Urothelium cell line (cell line): ENCODE results near the gene HERPUD2.
"Not testable (repeated sequence)": the region's sequence is repeated elsewhere in the genome, so short reads cannot be mapped to it uniquely, and the experiment has no call there.

Source experiments
- DNase-seq: peaks from one replicate; pipeline ENCODE4 v3.0.0; 2011; ENCODE audit warnings: low spot score, mixed read lengths
- FAIRE-seq: peaks from 2 replicates; lab custom pipeline; 2011; peaks lifted over from hg19 to GRCh38; lab: Jason Lieb, UNC

HERPUD2 gene

DNA sequence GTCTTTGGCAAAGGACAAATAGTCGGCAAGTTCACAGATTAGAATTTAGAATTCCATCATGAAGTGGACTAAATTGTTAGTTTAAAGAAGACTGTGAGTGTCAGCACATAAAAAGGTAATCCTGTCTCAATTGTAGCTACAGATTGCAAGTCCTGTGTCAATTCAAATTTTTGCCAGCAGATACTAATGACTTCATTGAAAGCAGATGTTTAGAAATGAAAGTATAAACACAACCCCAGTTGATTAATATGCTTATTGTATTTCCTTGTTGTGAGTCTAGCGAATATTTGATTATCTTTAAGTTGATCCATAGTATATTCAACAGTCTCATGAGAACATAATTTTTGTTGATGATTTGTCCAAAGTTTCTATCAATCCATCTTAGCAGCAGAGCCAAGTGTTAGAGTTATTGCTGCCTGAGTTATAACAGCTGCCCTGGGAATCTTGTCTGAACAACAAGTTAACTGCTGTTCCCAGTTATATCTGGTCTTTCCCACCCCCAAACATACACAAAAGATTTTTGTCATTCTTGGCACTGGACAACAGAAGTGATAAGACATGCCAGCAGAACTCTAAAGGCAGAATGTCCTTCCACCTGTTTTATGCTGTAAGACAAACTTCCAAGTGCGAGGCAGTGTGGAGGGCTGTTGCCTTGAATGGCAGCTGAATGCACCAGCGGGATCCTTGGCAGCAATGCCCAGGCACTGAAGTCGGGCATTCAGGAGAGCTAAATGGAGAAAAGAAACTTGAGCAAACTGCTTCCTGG, 21.3 kb upstream of the HERPUD2 start:
- peak; percentile 79 for FAIRE-seq

DNA sequence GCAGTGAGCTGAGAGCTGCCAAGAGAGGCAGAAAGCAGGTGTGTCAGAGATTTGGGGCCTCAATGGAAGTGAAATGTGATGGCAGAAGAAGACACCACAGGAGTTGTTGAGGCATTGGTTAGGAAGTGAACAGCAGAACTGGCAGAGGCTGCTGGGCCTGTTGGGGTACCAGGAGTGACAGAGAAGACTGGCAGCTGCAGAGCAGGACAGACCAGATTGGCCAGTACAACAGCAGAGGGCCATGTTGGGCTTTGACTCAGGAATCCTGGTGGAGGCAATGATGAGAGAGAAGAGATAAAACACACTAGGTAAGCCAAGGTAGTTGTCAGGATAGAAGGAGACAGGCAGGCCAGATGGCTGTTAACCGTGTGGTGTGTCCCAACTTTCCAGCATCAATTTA, 19.9 kb upstream of the HERPUD2 start:
- peak; percentile 32 for FAIRE-seq
- no peak for DNase-seq

More for the DNA sequence above, 21.3 kb upstream of the HERPUD2 start:
- no peak for DNase-seq

DNA sequence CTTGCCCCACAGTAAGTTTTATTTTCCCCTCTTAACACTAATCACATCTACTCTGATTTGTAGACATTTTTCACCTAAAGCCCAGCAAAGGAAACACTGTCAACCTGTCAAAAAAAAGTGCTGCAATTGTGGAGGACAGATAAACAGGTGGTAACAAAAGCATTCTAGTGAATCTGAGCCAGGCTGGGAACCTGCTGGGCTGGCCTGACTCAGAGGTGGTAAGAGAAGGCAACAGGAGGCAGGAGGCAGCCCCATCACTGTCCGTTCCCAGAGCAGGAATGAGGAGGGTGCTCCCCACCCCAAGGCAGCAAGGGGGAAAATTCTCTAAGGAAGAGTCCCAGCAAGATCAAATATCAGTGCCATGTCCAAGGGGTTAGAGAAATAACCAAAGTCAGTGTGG, 19.5 kb upstream of the HERPUD2 start:
- peak; percentile 71 for FAIRE-seq
- no peak for DNase-seq

DNA sequence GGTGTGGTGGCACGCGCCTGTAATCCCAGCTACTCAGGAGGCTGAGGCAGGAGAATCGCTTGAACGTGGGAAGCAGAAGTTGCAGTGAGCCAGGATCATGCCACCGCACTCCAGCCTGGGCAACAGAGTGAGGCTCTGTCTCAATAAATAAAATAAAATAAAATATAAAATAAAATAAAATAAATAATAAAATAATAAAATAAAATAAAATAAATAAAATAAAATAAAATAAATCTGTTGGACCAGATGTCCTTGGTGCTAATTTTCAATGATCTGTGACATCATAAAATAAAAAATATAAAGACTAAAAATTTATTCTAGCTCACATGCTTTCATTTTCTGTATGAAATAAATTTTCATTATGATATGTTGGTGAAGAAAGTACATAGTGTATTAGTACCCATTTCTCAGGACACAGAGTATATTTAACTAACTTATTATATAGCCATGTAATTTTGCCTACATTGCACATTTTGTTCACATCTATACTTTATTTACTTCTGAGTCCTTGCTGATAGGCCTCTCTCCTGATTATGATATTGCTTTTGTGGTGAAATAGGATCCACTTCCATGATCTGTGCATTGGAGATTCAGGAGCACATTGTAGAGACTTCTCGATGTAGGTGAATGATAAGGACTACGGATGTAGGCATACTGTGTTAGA, 17.8 kb upstream of the HERPUD2 start:
- no peak for FAIRE-seq
- DNase-seq, result no peak

DNA sequence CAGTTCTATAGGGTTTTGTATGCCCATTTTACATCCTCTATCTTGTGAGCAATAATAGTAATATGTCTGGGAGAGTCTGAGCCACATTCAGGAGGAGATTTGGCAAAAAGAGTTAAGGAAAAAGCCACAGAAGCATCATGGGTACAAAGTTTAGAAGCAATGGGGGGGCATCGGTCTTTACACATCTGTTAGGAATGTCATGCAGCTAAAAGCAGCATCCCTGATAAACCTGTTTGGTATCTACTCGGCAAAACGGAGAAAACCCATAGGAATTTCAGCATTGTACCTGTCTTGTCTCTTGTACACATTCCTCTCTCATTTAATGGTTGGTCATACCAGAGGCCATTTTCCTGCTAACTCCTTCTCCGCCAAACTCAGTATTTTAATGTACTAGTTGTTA, 12.5 kb upstream of the HERPUD2 start:
- DNase-seq (peak; percentile 42), FAIRE-seq (no peak)

DNA sequence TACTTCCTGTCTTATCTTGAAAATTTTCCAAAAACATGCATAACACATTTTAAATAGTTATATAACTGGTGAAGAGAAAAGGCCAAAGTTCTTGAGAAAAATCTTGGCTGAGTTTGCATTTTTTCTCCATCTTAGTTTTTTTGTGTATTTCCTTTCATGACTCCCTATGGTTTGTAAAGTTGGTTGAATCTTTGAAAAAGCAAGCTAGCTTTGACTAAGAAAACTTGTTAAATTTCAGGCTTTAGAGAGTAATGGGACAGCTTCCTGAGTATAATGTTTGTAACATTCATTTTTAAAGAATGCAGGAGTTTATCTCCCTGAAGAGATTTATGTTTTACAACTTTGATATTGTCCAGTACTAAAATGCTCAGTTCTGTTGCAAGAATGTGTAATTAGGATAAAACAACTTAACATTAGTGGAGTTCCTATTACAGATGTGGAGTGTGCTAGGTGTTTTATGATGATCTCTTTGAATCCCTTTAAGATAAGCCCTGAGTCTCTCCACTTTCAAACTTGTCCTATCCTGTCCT, 11.1 kb upstream of the HERPUD2 start:
- no peak for FAIRE-seq

DNA sequence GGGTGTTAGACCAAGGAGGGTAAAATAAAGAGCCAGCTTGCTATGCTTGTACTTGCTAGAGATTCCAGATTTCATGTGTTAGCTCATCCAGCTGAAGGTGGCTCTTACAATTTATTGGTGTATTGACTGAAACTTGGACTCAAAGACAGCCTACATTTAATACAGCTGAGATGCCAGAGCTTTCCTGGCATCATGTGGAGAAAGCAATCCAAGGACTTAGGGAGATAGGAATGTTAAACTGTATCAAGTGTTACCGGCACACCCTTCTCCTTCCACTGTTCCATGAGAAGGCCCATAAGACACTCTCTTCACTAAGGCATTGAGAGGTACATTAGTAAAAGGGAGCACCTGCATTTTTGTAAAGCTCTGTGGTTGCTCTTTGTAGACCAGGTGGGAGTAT, 9.3 kb upstream of the HERPUD2 start:
- DNase-seq (no peak), FAIRE-seq (no peak)

More for the DNA sequence above, 11.1 kb upstream of the HERPUD2 start:
- DNase-seq, result no peak

DNA sequence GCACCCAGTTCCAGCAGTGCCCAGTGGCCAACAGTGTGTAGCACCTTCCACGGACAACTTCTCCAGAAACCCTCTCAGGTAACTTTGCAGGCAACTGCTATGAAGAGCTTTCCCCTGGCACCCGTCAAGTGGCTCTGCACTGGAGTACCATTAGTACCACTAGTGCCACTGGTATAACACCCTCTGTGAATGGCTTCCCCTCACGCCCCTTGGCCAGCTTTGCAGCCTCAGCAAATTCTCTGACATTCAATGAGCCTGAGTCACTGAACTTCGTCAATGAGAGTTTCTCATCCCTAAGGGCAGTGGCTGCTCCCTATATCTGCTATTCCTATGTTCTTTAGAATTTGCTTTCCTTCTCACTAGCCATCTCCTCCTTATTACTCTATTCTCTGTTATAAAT, 7.6 kb upstream of the HERPUD2 start:
- no peak for FAIRE-seq
- no peak for DNase-seq

DNA sequence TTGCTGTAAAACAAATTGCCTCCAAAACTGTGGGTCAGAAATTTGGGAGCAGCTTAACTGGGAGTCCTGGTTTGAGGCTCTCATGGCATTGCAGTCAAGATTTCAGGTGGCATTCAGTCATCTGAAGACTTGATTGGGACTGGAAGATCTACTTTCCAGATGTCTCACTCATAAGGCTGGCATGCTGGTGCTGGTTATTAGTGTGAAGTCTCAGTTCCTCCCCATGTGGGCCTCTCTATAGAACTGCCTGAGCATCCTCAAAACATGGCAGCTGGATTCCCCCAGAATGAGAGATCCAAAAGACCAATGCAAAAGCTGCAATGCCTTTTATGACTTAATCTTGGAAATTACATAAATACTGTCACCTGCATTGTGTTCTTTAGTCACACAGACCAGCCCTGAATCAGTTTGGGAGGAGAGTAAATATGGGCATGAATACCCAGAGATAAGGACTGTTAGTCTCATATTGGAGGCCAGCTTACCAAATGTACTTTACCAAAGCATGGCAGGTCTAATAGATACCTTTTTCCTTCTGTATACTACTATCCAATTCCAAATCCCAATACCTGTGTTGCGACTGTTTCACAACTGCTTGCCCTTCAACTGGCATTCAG, 6.5 kb upstream of the HERPUD2 start:
- DNase-seq, result no peak
- FAIRE-seq, result no peak

DNA sequence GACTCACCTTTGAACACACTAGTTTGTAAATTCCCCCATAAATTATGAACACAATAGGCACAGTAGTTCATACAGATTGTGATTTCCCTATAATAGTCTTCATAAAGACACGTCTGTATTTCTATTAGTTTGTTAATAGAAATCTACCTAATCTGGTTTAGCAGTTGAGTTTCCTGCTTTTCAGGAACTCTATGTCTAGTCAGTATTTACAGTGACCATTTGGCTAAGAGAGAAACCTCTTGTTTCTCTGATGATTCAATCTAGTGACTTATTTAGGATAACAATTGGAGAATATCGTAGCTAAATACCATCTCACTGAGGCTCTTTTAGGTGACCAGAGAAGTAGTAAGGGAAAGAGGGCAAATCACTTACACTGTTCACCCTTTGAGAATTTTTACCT, 5.9 kb upstream of the HERPUD2 start:
- DNase-seq (no peak), FAIRE-seq (no peak)

DNA sequence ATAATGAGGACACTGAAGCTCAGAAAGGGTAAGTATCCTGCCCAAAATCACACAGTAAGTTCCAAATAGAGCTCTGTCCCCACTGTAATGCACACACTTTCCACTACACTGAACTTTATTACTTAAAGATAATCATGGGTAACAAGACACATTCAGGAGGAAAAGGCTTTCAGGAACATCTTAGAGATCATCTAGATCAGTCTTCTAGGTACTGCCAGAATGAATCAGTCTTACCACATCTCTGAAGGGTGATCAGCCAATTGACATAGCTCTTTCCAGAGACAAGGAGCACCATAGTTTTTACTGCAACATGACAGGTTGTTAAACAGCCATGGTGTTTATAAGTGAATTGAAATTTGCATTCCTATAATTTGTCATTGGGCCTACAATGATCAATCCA, 5.4 kb upstream of the HERPUD2 start:
- DNase-seq (no peak), FAIRE-seq (no peak)

DNA sequence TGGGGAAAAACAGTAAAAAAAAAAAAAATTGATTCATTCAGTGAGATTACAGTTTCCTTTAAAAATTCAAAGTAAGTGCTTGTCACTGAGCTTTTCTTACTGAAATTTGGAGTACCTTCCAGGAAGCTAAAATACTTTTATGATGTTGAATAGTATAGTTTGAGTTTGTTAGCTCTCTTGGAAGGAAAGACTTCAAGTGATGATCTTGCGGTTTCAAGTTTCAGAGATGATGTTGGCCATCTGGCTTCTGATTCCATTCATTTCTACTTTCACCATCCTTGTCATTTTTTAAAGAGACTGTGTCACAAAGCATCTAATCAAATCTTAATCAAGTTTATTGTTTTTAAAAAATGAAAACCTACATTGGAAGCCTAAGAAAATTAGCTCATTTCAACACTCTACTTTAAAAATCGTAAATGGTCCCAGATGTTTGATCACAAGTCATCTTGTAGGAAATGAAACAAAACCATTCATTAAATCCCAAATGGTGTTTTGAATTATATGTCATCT, 4.9 kb upstream of the HERPUD2 start:
- FAIRE-seq (no peak), DNase-seq (no peak)

DNA sequence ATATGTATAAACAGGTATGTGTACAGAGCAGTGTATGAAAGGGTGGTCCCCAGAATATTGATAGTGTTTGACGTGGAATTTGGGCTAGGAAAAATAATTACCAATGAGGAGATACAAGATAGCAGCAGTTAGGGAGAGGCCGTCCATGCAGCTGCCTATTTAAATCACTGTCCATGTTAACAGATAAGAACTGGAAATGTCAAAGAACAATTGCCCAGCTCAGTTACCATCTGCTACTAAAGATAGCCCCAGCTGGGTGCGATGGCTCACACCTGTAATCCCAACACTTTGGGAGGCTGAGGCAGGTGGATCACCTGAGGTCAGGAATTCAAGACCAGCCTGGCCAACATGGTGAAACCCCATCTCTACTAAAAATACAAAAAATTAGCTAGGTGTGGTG, 3.4 kb upstream of the HERPUD2 start:
- FAIRE-seq, DNase-seq: not testable (repeated sequence)

DNA sequence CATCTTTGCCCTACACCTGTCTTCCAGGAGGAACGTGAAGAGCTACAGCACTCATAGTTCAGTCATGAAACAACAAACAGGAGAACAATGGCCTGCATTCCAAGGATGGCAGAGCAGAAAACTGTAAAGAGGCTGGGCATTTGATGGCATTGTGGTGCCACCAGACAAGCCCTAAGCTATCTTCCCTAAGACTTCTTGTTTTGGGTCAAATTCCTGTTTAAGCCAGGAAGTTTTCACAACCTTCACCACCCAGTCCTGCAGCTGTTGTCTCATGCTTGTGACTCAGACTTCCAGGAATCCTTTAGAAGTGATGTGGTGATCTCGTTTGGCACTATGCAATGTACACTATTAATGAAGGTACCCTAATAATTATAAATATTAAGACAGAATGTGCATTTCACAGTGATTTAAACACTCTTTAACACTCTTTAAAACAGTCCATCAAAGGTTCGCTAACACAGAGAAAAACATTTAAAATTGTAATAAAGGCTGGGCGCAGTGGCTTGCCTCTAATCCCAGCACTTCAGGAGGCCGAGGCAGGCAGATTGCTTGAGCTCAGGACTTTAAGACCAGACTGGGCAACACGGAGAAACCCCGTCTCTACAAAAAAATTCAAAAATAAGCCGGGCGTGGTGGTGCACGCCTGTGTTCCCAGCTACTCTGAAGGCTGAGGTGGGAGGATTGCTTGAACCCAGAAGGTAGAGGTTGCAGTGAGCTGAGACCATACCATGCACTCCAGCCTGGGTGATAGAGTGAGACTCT, 2.7 kb upstream of the HERPUD2 start:
- peak; percentile 61 for DNase-seq
- peak; percentile 17 for FAIRE-seq

DNA sequence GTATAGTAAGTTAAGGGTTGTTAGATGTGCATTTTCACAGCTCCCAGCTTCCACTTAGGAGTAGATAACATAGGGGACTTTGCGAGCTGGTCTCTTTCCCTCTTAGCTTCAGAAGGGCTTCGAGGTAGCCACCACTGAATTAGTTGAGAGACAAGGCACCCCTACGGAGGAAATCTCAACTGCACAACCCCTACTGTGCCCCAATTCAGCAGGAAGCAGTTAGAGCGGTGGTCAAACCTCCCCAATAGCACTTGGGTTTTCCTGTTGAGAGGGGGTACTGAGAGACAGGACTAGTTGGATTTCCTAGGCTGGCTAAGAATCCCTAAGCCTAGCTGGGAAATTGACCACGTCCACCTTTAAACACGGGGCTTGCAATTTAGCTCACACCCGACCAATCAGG, 1.1 kb upstream of the HERPUD2 start:
- FAIRE-seq (no peak), DNase-seq (no peak)

DNA sequence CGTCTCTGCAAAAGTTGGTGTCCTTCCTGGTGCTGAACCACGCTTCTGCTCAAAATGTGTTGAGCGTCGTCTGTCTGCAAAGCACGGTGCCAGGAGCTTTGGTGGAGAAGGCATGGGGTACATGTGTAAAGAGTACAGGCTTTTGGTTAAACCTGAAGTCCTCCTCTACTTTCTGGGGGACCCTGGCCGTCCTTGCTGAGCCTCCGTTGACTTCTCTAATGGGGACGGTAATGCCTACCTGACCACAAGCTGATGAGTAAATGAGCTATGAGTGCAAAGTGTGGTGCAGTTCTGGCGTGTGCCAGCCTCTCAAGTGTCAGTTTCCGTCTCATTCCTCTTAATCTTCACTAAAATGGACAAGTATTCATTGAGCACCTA, 527 bp upstream of the HERPUD2 start:
- DNase-seq (no peak), FAIRE-seq (no peak)

DNA sequence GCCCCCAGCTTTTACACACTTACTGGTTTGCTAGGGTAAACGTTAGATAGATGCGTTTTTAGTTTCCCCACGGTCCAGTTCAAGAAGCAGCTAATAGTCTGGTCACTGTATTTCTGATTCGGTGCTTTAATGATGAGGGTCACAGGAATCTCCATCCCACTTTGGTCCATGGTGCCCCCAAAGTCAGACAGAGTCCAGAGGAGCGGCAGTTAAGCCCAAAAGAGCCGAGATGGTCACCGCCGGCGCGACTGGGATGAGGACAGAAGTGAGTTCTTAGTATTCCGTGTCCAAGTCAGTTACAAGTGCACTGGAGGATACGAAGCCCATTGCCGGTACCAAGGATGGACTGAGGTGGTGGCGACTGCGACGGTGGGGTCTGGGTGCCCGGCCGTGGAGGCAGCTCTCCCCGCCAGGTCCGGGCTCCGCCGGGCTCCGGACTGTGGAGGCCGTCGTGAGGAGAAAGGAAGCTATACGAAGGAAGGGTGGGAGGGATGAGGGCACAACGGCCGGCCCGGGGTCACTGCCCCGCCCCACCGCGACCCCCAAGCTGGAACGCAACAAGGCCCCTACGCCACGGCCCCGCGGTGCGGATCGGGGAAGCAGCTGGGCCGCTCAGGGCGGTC, 663 bp downstream of the HERPUD2 start:
- FAIRE-seq (no peak), DNase-seq (peak; percentile 32)

DNA sequence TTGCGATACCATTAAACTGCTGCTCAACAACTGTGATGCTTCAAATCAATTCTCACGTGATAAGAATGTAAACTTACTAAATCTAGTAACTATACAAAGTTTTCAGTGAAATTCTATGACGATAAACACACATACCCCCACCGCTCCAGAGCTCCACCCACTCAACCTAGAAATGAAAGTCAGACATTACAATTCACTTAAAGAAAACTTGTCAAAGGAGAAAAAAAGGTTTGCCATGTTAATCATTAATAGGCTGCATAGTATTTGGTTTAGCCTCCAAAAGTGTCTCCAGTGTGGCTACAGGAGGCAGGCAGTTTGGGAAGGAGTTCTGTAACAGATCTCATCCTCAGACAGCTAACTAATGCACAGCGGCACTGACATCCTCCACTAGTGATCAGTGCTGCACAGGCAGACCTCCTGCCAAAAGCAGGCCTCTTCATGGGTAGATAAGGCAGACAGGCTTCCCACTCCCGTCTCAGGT, 3.1 kb downstream of the HERPUD2 start:
- DNase-seq, result peak; percentile 35
- FAIRE-seq, result no peak

DNA sequence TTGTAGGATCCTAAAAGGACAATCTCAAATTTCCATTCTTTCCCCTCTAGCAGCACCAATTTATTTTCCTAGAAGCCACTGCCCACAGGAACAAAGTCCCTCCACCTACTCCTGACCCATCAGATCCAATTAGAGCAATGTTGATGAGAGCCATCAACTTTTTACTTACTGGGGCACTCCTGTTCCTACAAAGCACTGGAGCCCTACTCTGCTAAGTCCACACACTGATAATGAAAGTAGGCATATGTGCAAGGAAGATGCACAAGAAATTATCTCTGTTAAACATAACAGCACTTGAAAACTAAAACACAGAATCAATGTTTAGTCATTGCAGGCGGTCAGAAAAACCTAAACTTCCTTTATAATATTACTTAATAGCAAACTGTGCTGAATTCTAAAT, 3.6 kb downstream of the HERPUD2 start:
- DNase-seq (no peak), FAIRE-seq (no peak)

DNA sequence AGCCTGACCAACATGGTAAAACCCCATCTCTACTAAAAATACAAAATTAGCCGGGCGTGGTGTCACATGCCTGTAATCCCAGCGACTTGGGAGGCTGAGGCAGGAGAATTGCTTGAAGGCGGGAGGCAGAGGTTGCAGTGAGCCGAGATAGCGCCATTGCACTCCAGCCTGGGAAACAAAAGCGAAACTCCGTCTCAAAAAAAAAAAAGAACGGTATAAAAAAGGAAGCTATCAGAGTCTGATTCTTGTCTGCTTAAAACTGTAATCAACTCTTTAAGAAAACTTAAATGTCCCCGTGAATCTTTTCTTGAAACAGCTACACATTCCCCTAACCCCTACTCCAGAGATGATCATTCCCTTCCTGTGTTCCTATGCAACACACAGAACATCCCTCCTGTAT, 4.3 kb downstream of the HERPUD2 start:
- not testable (repeated sequence) for DNase-seq, FAIRE-seq
